Neuronal stem cell (in vitro differentiated cells): ENCODE measurements around the gene RBM4.

Experiments used
- DNase-seq: peaks from one replicate; pipeline ENCODE4 v3.0.0-alpha.2; 2013; ENCODE audit warnings: low spot score
- H2AFZ ChIP-seq: one replicate; pipeline ENCODE4 v1.6.1; 2013; ENCODE audit warnings: mild to moderate bottlenecking, low read length, inconsistent platforms
- H2AK5ac ChIP-seq: 2 replicates; pipeline ENCODE4 v1.6.1; 2013; ENCODE audit warnings: low read depth, mild to moderate bottlenecking, inconsistent platforms, low read length, moderate library complexity, mixed read lengths
- H2BK120ac ChIP-seq: 2 replicates; pipeline ENCODE4 v1.6.1; 2013; ENCODE audit warnings: low read depth, mild to moderate bottlenecking, inconsistent platforms, low read length, moderate library complexity, mixed read lengths
- H2BK12ac ChIP-seq: one replicate; pipeline ENCODE4 v1.6.1; 2013; ENCODE audit warnings: low read length, inconsistent platforms
- H2BK15ac ChIP-seq: 2 replicates; pipeline ENCODE4 v1.6.1; 2013; ENCODE audit warnings: mild to moderate bottlenecking, low read length, inconsistent platforms, mixed read lengths
- H2BK5ac ChIP-seq: one replicate; pipeline ENCODE4 v1.6.1; 2013; ENCODE audit warnings: inconsistent platforms, mild to moderate bottlenecking, low read length, moderate library complexity
- H3K14ac ChIP-seq: one replicate; pipeline ENCODE4 v1.6.1; 2013; ENCODE audit warnings: low read length, inconsistent platforms
- H3K18ac ChIP-seq: 2 replicates; pipeline ENCODE4 v1.6.1; 2013; ENCODE audit warnings: low read length, inconsistent platforms
- H3K23ac ChIP-seq: 2 replicates; pipeline ENCODE4 v1.6.1; 2013; ENCODE audit warnings: low read depth, mild to moderate bottlenecking, mixed read lengths, low read length, inconsistent platforms; ENCODE audit not compliant: poor library complexity
- H3K27ac ChIP-seq: replicated peaks from 3 replicates; pipeline ENCODE4 v1.5.1; 2013; ENCODE audit warnings: low read length, inconsistent platforms
- H3K27me3 ChIP-seq, 3 experiments: 2 replicates each; pipeline ENCODE4 v1.6.1; 2013; ENCODE audit warnings: low read length in 3 of 3, mild to moderate bottlenecking in 2 of 3, inconsistent platforms in 1 of 3, low read depth in 1 of 3, mixed read lengths in 1 of 3, moderate library complexity in 1 of 3; ENCODE audit not compliant: control insufficient read depth in 3 of 3, insufficient read depth in 3 of 3
- H3K36me3 ChIP-seq, 2 donors: replicated peaks in 1 of 2; 2 replicates each; pipeline ENCODE4 v1.6.1; 2013; ENCODE audit warnings: low read length in 2 of 2; ENCODE audit not compliant: control insufficient read depth in 2 of 2, insufficient read depth in 2 of 2
- H3K4ac ChIP-seq: 2 replicates; pipeline ENCODE4 v1.6.1; 2013; ENCODE audit warnings: inconsistent platforms, mild to moderate bottlenecking, low read length, moderate library complexity
- H3K4me1 ChIP-seq, 2 donors: 1 replicate in 1 of 2; 2 replicates in 1 of 2; pipeline ENCODE4 v1.6.1; 2013; ENCODE audit warnings: low read length in 2 of 2, low read depth in 1 of 2; ENCODE audit not compliant: control insufficient read depth in 2 of 2, insufficient read depth in 1 of 2
- H3K4me2 ChIP-seq: one replicate; pipeline ENCODE4 v1.6.1; 2013; ENCODE audit warnings: mild to moderate bottlenecking, low read length, inconsistent platforms; ENCODE audit not compliant: insufficient read depth, poor library complexity, severe bottlenecking
- H3K4me3 ChIP-seq, 2 donors: 2 replicates each; pipeline ENCODE4 v1.5.1; 2013; ENCODE audit warnings: low read length in 2 of 2, mild to moderate bottlenecking in 2 of 2, inconsistent platforms in 1 of 2, moderate library complexity in 1 of 2
- H3K79me1 ChIP-seq: one replicate; pipeline ENCODE4 v1.6.1; 2013; ENCODE audit warnings: low read depth, mild to moderate bottlenecking, inconsistent platforms, low read length, moderate library complexity
- H3K9ac ChIP-seq: one replicate; pipeline ENCODE4 v1.6.1; 2013; ENCODE audit warnings: mild to moderate bottlenecking, low read depth, low read length, inconsistent platforms; ENCODE audit not compliant: poor library complexity
- H3K9me3 ChIP-seq, 2 donors: replicated peaks in 1 of 2; 2 replicates each; pipeline versions ENCODE3 to v1.6.1; 2013; ENCODE audit warnings: low read length in 2 of 2, mild to moderate bottlenecking in 2 of 2, inconsistent platforms in 1 of 2, low read depth in 1 of 2, mixed read lengths in 1 of 2, moderate library complexity in 1 of 2; ENCODE audit not compliant: control insufficient read depth in 2 of 2, insufficient read depth in 1 of 2
- H4K8ac ChIP-seq: one replicate; pipeline ENCODE4 v1.6.1; 2013; ENCODE audit warnings: low read depth, mild to moderate bottlenecking, inconsistent platforms, low read length, moderate library complexity
- H4K91ac ChIP-seq: one replicate; pipeline ENCODE4 v1.6.1; 2013; ENCODE audit warnings: low read length, low read depth, mild to moderate bottlenecking, inconsistent platforms; ENCODE audit not compliant: poor library complexity
- WGBS, 2 donors: extraction: QIAGEN DNeasy Blood & Tissue Kit; methylation state at CpG; one replicate each; pipeline ENCODE4 v1.1.7; 2013; ENCODE audit warnings: missing lambda C conversion rate in 2 of 2, mixed read lengths in 1 of 2; ENCODE audit not compliant: insufficient read length in 2 of 2, insufficient replicate concordance in 1 of 2; ENCODE audit errors: extremely low coverage in 2 of 2; 5-methylcytosine and 5-hydroxymethylcytosine counted together

The RBM4 gene

DNA sequence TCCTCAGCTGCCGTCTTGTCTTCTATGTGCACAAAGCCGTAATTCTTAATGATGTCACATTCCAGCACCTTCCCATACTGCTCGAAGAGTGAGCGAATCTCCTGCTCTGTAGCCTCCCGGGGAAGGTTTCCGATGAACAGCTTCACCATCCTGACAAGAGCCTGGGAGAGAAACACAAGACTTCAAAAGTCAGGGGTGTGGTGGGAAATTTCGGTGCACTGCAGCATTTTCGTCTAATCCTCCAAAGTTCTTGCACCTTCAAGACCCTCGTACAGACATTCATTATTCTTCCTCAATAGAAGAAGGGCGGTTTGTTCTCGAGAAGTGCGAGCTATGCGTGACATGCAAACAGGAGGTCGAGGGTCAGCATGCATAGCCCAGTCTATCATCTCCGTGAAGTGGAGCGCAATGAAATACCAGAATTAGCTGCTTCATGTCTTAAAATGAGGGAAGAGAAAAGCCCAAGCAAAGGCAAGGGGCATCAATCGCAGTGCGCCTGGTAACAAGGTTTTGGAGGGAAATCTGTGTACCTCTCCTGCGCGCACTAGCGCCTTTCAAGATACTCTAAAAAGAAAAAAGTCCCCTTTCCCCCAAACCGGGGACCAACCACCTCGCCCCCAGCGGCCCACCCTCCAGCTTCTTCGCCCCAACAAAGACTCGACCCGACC is 38.6 kb downstream of the RBM4 start:
- Histone ChIP-seq H3K23ac (peak overlapping the region; percentile 29), H2BK120ac (peak overlapping the region; percentile 37), H3K79me1 (no peaks in the 10 kb centered on the region), H3K9ac (peak overlapping the region; percentile 25), H2AK5ac (no peak overlapping the region), H3K4me1 (peaks cover 8% of the 10 kb centered on the region in 2 donors), H2BK12ac (no peak overlapping the region), H3K36me3 (peaks cover 2 to 40% of the 10 kb centered on the region in 2 donors), H3K27me3 (no peaks in the 10 kb centered on the region), H4K8ac (no peak overlapping the region), H2AFZ (peak overlapping the region; percentile 90), H3K27ac (peak overlapping the region; percentile 95), H3K4me2 (peak overlapping the region; percentile 41), H2BK5ac (no peak overlapping the region), H2BK15ac (no peak overlapping the region), H3K18ac (peak overlapping the region; percentile 84), H3K9me3 (peaks cover 0 to 16% of the 10 kb centered on the region in 2 donors), H3K4ac (no peak overlapping the region), H4K91ac (no peak overlapping the region), H3K4me3 (peak overlapping the region; percentile 64 to 69), H3K14ac (no peak overlapping the region)
- DNase-seq, result no peak
- WGBS, 2 donors, result no CpG with 5 or more reads among the region's 27 CpGs

DNA sequence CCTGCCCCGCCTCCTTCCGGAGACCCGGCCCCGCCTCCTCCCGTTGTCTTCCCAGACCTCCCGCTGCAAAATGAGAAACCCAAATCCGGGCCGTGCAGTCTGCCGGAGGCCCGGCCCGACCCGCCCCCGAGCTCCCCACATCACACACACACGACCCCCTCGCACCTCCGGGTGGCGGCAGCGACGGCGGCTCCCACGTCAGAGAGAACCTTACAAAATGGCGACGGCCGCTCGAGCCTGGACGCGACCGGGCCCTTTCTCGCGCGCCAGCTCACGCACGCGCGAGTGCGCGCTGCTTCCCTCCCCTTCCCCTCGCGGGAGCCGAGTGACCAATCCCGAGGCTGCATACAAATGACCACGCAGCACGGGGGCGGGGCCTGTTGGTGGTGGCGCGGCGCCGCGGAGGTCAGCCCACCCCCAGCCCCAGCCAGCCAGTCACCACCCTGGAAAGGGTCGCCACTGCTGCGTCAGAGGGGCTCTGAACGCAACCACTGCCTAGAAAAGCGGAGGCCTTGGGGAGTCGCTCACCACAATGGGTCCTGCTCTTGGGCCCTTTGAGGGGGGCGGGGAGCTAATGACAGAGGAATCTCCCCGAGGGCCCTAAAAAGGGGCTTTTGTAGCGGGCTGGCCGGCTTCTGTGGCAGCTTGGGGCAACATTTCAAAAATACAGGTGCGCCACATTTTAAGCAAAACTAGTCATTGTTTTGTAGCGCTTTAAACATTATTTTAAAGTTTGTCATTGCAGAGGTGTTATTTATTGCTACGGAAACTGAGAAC is 39.3 kb downstream of the RBM4 start, which contains the start of gene RBM4B:
Gene RBM4B, minus strand, starts transcription at position 289 of the 777 bp plus-strand sequence. CDS start 808 bp downstream, outside the sequence.
- Histone ChIP-seq H2BK15ac (no peak within 1 kb of the TSS), H3K23ac (peak within 1 kb of the TSS; percentile 29), H3K27ac (peak within 1 kb of the TSS; percentile 95), H3K9ac (peak within 1 kb of the TSS; percentile 65), H3K4me3 (peak within 1 kb of the TSS; percentile 64 to 80), H2BK12ac (no peak within 1 kb of the TSS), H3K4me1 (peaks cover 8% of the 10 kb centered on the region in 2 donors), H3K27me3 (no peaks in the 10 kb centered on the region), H2BK120ac (peak within 1 kb of the TSS; percentile 37), H3K79me1 (no peaks in the 10 kb centered on the region), H4K8ac (no peak within 1 kb of the TSS), H3K4me2 (peak within 1 kb of the TSS; percentile 79), H3K9me3 (peaks cover 0 to 16% of the 10 kb centered on the region in 2 donors), H4K91ac (no peak within 1 kb of the TSS), H3K18ac (peak within 1 kb of the TSS; percentile 96), H2AFZ (peak within 1 kb of the TSS; percentile 90), H2BK5ac (peak within 1 kb of the TSS; percentile 4), H3K14ac (no peak within 1 kb of the TSS), H3K4ac (no peak within 1 kb of the TSS), H2AK5ac (no peak within 1 kb of the TSS), H3K36me3 (peaks cover 2 to 36% of the 10 kb centered on the region in 2 donors)
- DNase-seq, result peak; percentile 98
- no CpG with 5 or more reads among the region's 61 CpGs for WGBS, 2 donors

DNA sequence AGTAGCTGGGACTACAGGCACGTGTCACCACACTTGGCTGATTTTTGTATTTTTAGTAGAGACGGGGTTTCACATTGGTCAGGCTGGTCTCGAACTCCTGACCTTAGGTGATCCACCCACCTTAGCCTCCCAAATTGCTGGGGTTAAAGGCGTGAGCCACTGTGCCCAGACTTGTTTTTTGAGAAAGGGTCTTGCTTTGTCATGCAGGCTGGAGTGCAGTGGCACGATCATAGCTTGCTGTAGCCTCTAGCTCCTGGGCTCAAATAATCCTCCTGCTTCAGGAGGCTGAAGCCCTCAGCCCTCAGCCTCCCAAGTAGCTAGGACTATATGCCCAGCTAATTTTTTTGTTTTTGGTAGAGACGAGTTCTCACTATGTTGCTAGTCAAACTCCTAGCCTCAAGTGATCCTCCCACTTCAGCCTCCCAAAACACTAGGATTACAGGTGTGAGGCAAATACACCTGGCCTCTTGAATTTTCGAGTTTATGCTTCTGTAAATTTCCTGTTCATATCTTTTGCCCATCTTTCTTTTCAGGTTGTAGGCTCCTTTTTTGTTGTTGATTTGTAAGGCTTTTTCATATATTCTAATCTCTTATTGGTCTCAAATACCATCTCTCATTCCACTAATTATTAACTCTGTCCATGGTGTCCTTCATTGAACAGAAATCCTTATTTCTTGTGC is 42.6 kb downstream of the RBM4 start:
- peaks cover 10 to 27% of the 10 kb centered on the region in 2 donors for H3K36me3 ChIP-seq
- no peak overlapping the region for H3K18ac ChIP-seq
- H2AK5ac ChIP-seq, result no peak overlapping the region

More for the DNA sequence above, 42.6 kb downstream of the RBM4 start:
- no CpG with 5 or more reads among the region's 7 CpGs for WGBS, 2 donors
- Histone ChIP-seq H3K4me3 (no peak overlapping the region), H2BK15ac (no peak overlapping the region), H2AFZ (no peak overlapping the region), H3K27me3 (no peaks in the 10 kb centered on the region), H3K27ac (no peak overlapping the region), H3K4ac (no peak overlapping the region), H3K9me3 (peaks cover 0 to 2% of the 10 kb centered on the region in 2 donors), H3K79me1 (no peaks in the 10 kb centered on the region), H4K91ac (no peak overlapping the region), H3K14ac (no peak overlapping the region), H3K9ac (no peak overlapping the region), H2BK120ac (no peak overlapping the region), H3K4me2 (no peak overlapping the region), H2BK5ac (no peak overlapping the region), H3K4me1 (peaks cover 4 to 8% of the 10 kb centered on the region in 2 donors), H4K8ac (no peak overlapping the region), H3K23ac (no peak overlapping the region), H2BK12ac (no peak overlapping the region)
- DNase-seq, result no peak
